GM12878 (cell line): Measurements from ENCODE around the gene SLC25A46. TPM values are rescaled to one million over a fixed set of nuclear protein-coding genes. Genes with fewer than 3 reads are reported as not detected.

Source experiments
- ASH2L ChIP-seq: fragments of 300-600, 200-600 bp; sonication (generic); IDR thresholded peaks from 2 replicates; pipeline ENCODE4 v1.6.1; 2017; ENCODE audit warnings: low read depth, mild to moderate bottlenecking, borderline replicate concordance
- BRCA1 ChIP-seq: IDR thresholded peaks from 2 replicates; pipeline ENCODE4 v1.6.1; 2011; ENCODE audit warnings: low read depth, low read length, improper control_type of control experiment
- CHD1 ChIP-seq: IDR thresholded peaks from 2 replicates; pipeline ENCODE4 v1.6.1; 2012; ENCODE audit warnings: low read depth, low read length, improper control_type of control experiment
- ETV6 ChIP-seq, 2 experiments: fragments of 450-650 bp in 1 of 2; IDR thresholded peaks in 1 of 2; conservative IDR thresholded peaks in 1 of 2; 2 replicates each; pipeline ENCODE4 v1.6.1; 2014; ENCODE audit warnings: antibody characterized with exemption in 1 of 2, borderline replicate concordance in 1 of 2, low read depth in 1 of 2, mild to moderate bottlenecking in 1 of 2, moderate library complexity in 1 of 2
- HCFC1 ChIP-seq: fragments of 150-350 bp; IDR thresholded peaks from 2 replicates; pipeline ENCODE4 v1.6.1; 2014; ENCODE audit warnings: low read length
- IKZF2 ChIP-seq, 2 experiments: fragments of 450-650 bp; IDR thresholded peaks; 2 replicates each; pipeline ENCODE4 v1.6.1; 2017; ENCODE audit warnings: mild to moderate bottlenecking in 2 of 2, moderate library complexity in 2 of 2
- MEF2B ChIP-seq: fragments of 450-650 bp; IDR thresholded peaks from 2 replicates; pipeline ENCODE4 v1.6.1; 2018; ENCODE audit warnings: mild to moderate bottlenecking, moderate library complexity; ENCODE audit not compliant: partially characterized antibody, poor library complexity, severe bottlenecking
- NFYA ChIP-seq: IDR thresholded peaks from 2 replicates; pipeline ENCODE4 v1.6.1; 2011; ENCODE audit warnings: low read depth, mild to moderate bottlenecking, low read length, improper control_type of control experiment, borderline replicate concordance
- POLR2AphosphoS2 ChIP-seq: IDR thresholded peaks from 2 replicates; pipeline ENCODE4 v1.6.1; 2011; ENCODE audit warnings: low read depth, mild to moderate bottlenecking, low read length, improper control_type of control experiment, moderate library complexity
- TBL1XR1 ChIP-seq: IDR thresholded peaks from 2 replicates; pipeline ENCODE4 v1.6.1; 2012; ENCODE audit warnings: low read depth, low read length, improper control_type of control experiment
- polyA plus RNA-seq, 11 experiments: library from polyadenylated mRNA; depleted of rRNA in 4 of 11; unstranded in 6 of 11; stranded (reverse) in 5 of 11; fragments of >200 nt; fragmentation: Nextera tagmentation in 4 of 11; fragmentation: Illumina TruSeq in 1 of 11; extraction: Ambion mirVana in 4 of 11; extraction: Trizol in 1 of 11; gene quantifications; 1 replicate in 1 of 11; 2 replicates in 10 of 11; pipeline versions ENCODE4 v1.2.1 to v1.2.3, GENCODE V29; 2011 to 2016; ENCODE audit warnings: inconsistent platforms in 2 of 11, missing spikeins in 2 of 11, low read depth in 1 of 11
- total RNA-seq, 4 experiments: library from RNA; depleted of rRNA in 3 of 4; stranded (reverse); fragments of >200 nt in 3 of 4; fragmentation: Illumina TruSeq in 1 of 4; extraction: Trizol in 1 of 4; gene quantifications; 2 replicates each; pipeline versions ENCODE4 v1.2.1 to v1.2.3, GENCODE V29; 2013 to 2021
- TF ChIP-seq, protein P1 (sequence below): fragments of 450-650 bp; IDR thresholded peaks from 2 replicates; pipeline ENCODE4 v1.6.1; 2018; ENCODE audit warnings: borderline replicate concordance, mild to moderate bottlenecking; ENCODE audit not compliant: partially characterized antibody
- TF ChIP-seq, protein P2 (sequence below): IDR thresholded peaks from 2 replicates; pipeline ENCODE4 v1.6.1; 2012; ENCODE audit warnings: mild to moderate bottlenecking, low read depth, low read length
- TF ChIP-seq, protein P3 (sequence below): fragments of 150-350 bp; IDR thresholded peaks from 2 replicates; pipeline ENCODE4 v1.6.1; 2016; ENCODE audit warnings: low read depth, low read length
- TF ChIP-seq, protein P4 (sequence below): fragments of 450-650 bp; formaldehyde crosslinking; IDR thresholded peaks from 2 replicates; pipeline ENCODE4 v1.5.0; 2022; ENCODE audit warnings: mild to moderate bottlenecking, missing genetic modification characterization

SLC25A46 gene
- total and polyA plus RNA-seq, 10 of the 15 experiments (the other 5 are each of a cell fraction or from before 2014, with no cell fraction given): 18.0 to 89.6 (median 68.2) TPM

DNA sequence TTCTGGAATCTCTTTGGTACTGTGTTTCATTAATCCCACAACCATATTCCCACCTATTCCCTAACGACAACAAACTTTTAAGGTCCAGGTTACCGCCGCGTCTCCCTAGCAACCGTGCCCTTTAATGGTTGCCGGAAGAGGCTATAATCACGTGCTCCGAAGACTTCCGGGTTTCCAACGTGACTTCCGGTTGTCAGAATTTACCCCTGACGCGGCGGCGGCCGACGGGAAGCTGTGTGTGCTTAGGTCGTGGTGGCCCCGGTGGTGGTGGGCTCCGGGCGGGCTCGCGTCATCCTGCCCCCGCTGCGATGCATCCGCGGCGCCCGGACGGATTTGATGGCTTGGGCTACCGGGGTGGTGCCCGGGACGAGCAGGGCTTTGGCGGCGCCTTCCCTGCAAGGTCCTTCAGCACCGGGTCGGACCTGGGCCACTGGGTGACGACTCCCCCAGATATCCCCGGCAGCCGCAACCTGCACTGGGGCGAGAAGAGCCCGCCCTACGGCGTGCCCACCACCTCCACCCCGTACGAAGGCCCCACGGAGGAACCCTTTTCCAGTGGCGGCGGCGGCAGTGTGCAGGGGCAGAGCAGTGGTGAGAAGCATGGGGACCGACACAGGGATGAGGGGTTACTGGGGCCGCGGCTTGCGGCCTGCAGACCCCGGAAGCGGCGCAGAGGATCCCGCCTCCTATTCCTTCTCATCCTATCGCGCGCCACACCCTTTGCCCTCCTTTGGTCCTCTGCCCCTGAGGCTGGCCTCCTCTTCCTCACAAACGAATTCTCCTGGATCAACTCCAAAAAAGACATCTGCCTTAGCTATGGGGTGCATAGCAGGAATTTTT lies at the start of gene SLC25A46 (continued):
- TF ChIP-seq, protein P1, sequence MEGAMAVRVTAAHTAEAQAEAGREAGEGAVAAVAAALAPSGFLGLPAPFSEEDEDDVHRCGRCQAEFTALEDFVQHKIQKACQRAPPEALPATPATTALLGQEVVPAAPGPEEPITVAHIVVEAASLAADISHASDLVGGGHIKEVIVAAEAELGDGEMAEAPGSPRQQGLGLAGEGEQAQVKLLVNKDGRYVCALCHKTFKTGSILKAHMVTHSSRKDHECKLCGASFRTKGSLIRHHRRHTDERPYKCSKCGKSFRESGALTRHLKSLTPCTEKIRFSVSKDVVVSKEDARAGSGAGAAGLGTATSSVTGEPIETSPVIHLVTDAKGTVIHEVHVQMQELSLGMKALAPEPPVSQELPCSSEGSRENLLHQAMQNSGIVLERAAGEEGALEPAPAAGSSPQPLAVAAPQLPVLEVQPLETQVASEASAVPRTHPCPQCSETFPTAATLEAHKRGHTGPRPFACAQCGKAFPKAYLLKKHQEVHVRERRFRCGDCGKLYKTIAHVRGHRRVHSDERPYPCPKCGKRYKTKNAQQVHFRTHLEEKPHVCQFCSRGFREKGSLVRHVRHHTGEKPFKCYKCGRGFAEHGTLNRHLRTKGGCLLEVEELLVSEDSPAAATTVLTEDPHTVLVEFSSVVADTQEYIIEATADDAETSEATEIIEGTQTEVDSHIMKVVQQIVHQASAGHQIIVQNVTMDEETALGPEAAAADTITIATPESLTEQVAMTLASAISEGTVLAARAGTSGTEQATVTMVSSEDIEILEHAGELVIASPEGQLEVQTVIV: peak; percentile 35
- TF ChIP-seq CHD1: no peak
- TF ChIP-seq ASH2L: peak; percentile 44; the same call in 1 of the 2 replicates
- TF ChIP-seq POLR2AphosphoS2: peak; percentile 80
- TF ChIP-seq, protein P2, sequence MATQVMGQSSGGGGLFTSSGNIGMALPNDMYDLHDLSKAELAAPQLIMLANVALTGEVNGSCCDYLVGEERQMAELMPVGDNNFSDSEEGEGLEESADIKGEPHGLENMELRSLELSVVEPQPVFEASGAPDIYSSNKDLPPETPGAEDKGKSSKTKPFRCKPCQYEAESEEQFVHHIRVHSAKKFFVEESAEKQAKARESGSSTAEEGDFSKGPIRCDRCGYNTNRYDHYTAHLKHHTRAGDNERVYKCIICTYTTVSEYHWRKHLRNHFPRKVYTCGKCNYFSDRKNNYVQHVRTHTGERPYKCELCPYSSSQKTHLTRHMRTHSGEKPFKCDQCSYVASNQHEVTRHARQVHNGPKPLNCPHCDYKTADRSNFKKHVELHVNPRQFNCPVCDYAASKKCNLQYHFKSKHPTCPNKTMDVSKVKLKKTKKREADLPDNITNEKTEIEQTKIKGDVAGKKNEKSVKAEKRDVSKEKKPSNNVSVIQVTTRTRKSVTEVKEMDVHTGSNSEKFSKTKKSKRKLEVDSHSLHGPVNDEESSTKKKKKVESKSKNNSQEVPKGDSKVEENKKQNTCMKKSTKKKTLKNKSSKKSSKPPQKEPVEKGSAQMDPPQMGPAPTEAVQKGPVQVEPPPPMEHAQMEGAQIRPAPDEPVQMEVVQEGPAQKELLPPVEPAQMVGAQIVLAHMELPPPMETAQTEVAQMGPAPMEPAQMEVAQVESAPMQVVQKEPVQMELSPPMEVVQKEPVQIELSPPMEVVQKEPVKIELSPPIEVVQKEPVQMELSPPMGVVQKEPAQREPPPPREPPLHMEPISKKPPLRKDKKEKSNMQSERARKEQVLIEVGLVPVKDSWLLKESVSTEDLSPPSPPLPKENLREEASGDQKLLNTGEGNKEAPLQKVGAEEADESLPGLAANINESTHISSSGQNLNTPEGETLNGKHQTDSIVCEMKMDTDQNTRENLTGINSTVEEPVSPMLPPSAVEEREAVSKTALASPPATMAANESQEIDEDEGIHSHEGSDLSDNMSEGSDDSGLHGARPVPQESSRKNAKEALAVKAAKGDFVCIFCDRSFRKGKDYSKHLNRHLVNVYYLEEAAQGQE: no peak
- TF ChIP-seq MEF2B: peak; percentile 49
- TF ChIP-seq BRCA1: no peak
- no peak for TF ChIP-seq NFYA
- peak; percentile 8; the same call in 1 of the 2 replicates for TF ChIP-seq HCFC1
- TF ChIP-seq, protein P3, sequence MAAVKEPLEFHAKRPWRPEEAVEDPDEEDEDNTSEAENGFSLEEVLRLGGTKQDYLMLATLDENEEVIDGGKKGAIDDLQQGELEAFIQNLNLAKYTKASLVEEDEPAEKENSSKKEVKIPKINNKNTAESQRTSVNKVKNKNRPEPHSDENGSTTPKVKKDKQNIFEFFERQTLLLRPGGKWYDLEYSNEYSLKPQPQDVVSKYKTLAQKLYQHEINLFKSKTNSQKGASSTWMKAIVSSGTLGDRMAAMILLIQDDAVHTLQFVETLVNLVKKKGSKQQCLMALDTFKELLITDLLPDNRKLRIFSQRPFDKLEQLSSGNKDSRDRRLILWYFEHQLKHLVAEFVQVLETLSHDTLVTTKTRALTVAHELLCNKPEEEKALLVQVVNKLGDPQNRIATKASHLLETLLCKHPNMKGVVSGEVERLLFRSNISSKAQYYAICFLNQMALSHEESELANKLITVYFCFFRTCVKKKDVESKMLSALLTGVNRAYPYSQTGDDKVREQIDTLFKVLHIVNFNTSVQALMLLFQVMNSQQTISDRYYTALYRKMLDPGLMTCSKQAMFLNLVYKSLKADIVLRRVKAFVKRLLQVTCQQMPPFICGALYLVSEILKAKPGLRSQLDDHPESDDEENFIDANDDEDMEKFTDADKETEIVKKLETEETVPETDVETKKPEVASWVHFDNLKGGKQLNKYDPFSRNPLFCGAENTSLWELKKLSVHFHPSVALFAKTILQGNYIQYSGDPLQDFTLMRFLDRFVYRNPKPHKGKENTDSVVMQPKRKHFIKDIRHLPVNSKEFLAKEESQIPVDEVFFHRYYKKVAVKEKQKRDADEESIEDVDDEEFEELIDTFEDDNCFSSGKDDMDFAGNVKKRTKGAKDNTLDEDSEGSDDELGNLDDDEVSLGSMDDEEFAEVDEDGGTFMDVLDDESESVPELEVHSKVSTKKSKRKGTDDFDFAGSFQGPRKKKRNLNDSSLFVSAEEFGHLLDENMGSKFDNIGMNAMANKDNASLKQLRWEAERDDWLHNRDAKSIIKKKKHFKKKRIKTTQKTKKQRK: no peak
- TF ChIP-seq ETV6 (conservative IDR thresholded peaks at IDR 0.05 in 1 of 2, IDR thresholded peaks at IDR 0.05 in 1 of 2; ENCODE audit: borderline replicate concordance in 1 of 2, low read depth in 1 of 2): peak in 1 of 2 experiments; percentile 64; a peak in 2 of 4 replicates
- no peak for TF ChIP-seq TBL1XR1
- TF ChIP-seq, protein P4, sequence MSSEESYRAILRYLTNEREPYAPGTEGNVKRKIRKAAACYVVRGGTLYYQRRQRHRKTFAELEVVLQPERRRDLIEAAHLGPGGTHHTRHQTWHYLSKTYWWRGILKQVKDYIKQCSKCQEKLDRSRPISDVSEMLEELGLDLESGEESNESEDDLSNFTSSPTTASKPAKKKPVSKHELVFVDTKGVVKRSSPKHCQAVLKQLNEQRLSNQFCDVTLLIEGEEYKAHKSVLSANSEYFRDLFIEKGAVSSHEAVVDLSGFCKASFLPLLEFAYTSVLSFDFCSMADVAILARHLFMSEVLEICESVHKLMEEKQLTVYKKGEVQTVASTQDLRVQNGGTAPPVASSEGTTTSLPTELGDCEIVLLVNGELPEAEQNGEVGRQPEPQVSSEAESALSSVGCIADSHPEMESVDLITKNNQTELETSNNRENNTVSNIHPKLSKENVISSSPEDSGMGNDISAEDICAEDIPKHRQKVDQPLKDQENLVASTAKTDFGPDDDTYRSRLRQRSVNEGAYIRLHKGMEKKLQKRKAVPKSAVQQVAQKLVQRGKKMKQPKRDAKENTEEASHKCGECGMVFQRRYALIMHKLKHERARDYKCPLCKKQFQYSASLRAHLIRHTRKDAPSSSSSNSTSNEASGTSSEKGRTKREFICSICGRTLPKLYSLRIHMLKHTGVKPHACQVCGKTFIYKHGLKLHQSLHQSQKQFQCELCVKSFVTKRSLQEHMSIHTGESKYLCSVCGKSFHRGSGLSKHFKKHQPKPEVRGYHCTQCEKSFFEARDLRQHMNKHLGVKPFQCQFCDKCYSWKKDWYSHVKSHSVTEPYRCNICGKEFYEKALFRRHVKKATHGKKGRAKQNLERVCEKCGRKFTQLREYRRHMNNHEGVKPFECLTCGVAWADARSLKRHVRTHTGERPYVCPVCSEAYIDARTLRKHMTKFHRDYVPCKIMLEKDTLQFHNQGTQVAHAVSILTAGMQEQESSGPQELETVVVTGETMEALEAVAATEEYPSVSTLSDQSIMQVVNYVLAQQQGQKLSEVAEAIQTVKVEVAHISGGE (CRISPR knock-in tag): 0 out of 2 replicates have a peak, but pooled peaks have one; percentile 27
- peak; percentile 42; a peak in 3 of 4 replicates for TF ChIP-seq IKZF2 (IDR thresholded peaks at IDR 0.05)
